Occipital lobe (tissue), 2 donors: ENCODE measurements around the gene INTS13. TPM values are rescaled to one million over a fixed set of nuclear protein-coding genes. Genes with fewer than 3 reads are reported as not detected.
"Not testable (repeated sequence)": the region's sequence is repeated elsewhere in the genome, so short reads cannot be mapped to it uniquely, and the experiment has no call there.

ENCODE experiments used
- DNase-seq: peaks from one replicate; lab custom pipeline; 2025; lab: John Stamatoyannopoulos, UW
- total RNA-seq: library from RNA; depleted of rRNA; stranded (reverse); fragments of >200 nt; gene quantifications from one replicate; pipeline ENCODE4 v1.2.3, GENCODE V29; 2014

Gene INTS13
- total RNA-seq, 1 donor from 2014 or later, result 29.0 TPM

DNA sequence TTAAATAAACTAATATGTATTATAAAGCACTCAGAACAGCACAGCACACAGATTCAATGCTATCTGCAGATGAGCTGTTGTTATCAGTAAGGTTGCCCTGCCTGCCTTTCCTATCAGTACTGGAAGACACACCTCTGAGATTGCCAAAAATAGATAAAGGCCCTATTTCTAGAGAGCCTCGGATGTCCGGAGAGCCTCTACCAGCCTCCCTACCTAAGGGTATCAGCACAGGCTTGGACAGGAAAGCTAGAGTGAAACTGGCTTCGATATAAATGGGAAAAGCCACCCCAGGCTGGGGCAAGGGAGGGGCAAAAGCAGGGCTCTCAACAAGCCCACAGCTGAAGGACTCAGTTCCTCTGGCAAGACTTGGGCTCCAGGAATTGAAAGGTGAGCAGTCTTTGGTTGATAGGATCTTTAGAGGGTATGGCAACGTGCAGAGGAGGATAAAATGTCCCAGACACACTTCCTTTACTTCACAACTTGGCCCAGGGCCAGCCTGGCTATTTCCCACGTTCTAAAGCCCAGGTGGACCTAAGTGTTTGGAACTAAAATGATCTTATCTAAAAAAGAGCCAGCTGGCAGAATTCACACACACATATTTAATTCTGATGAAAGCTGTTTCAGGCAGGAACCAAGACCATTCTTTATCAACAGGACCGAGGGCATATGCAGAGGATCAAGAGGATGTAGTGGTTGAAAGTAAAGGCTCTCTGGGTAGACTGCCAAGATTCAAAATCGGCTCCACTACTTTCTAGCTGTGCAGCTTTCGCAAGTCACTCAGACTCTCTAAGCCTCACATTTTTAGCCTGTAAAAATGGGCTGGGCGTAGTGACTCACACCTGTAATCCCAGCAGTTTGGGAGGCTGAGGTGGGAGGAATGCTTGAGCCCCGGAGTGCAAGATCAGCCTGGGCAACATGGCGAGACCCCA, 67.0 kb downstream of the INTS13 start:
- no peak for DNase-seq

DNA sequence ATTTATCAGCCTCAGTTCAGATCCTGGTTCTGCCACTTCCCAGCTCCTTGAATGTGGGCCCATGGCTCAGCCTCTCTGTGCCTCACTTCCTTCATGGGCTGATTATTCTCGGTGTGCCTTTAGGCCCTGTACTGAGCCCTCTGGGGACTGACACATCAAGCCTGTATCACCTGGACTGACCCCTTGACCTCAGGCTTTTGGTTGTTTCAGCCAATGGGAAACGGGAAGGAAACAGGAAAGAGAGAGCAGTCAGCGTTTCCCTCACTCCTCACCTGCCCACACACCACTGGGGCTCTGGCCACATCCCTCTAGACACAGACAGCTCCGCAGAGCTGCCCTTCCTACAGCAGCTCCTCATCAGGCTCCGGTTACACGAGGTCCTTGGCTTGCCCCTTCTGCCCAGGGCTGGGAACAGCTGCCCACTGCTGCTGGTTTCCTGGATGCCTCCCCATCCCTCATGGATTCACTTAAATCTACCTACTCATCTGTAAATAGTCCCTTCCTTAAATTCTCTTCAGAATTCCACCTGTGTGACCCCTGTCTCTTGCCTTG, 67.8 kb downstream of the INTS13 start:
- DNase-seq, result no peak

DNA sequence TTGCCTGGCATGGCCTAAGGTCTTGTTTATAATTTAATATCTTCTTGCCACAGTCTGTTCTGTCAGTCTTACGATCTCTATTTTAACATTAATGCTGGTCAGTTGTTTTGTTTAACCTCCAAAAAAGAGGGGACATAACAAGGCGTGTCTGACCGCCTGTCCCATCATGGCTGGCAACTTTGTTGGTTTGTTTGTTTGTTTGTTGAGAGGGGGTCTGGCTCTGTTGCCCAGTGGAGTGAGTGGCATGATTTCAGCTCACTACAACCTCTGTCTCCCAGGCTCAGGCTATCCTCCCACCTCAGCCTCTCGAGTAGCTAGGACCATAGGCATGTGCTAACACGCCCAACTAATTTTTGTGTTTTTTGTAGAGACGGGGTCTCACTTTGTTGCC, 68.7 kb downstream of the INTS13 start:
- no peak for DNase-seq

DNA sequence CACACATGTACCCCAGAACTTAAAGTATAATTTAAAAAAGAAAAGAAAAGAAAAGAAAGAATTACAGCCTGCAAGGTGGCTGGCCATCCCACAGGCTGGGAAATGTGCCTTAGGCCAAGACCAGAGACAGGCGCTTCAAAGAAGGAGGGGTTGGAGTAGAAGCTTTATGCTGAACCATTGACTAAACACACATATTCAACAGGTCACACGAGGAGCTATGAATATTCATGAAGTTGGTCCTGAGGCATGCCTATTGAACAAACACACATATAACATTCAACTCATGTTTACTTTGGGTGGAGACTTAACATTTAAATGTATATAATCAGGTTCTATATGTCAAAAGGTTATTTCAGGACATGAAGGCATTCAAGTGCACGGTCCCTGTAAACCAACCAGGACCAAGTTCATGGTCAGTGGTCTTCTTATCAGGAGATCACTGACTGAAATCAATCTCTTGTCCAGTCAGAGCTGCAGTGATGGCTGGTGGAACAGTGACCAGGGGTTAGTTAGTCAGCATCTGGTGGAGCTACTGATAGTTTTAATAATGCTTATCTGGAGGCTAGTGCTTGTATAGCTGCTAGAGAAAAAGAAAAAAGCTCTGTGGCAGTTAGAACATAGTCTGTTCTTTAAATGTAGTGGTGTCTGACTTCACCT, 69.2 kb downstream of the INTS13 start:
- DNase-seq, result no peak

DNA sequence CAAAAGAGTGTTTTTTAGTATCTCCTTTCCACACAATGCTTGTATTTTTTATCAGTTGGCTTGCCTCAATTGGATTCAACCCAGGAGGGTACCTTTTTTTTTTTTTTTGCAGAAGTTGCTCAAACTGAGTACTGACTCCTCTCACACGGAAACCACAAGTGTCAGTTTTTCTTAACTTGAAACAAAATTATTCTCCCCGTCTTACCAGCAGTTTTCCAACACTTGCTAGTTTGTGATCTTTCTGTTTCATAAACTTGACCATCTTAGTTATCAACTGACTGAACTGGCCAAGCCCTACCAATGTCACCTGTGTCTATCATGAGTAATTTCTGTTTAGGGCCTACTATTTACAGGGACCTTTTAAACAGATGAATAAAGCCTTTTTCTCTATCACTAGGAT, 70.7 kb downstream of the INTS13 start:
- no peak for DNase-seq

DNA sequence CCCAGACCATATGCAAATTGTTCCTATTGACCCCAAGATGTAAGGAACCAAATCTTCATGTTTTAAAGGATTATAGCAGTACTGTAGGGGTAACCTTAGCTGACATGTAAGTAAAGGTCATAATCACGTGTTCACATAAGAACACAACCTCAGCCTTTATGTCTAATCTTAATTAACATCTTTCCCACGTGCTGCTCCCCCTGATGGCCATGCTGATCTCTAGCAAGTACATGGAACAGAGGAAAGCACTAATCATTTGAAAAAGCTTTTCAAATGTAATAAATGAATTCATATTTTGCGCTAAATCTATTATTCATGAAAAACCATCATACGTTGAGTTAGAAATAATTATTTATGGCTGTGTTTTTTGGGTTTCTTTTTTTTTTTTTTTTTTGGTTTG, 74.3 kb downstream of the INTS13 start:
- no peak for DNase-seq

DNA sequence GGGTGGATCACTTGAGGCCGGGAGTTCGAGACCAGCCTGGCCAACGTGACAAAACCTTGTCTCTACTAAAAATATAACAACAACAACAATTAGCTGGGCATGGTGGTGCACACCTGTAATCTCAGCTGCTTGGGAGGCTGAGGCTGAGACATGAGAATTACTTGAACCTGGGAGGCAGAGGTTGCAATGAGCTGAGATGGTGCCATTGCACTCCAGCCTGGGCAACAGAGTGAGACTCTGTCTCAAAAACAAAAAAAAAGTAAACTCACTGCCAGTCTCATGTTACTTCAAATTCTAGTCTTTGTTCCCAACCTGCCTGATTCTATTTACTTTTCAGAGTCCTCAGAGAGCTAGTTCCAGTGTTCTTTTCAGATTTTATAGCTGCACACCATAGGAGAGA, 75.0 kb downstream of the INTS13 start:
- not testable (repeated sequence) for DNase-seq

DNA sequence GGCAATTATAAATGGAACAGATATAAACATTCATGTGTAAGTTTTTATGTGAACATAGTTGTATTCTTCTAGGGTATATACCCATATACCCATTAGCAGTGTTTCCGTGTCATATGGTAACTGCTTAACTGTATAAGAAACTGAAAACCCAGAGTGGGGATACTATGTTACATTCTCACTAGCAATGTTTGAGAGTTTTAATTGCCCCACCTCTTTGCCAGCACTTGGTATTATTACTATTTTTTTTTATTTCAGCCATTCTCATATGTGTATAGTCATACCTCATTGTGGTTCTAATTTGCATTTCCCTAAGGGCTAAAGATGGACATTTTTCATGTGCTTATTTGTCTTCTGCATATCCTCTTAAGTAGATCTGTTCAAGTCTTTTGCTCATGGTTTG, 76.1 kb downstream of the INTS13 start:
- DNase-seq, result no peak

DNA sequence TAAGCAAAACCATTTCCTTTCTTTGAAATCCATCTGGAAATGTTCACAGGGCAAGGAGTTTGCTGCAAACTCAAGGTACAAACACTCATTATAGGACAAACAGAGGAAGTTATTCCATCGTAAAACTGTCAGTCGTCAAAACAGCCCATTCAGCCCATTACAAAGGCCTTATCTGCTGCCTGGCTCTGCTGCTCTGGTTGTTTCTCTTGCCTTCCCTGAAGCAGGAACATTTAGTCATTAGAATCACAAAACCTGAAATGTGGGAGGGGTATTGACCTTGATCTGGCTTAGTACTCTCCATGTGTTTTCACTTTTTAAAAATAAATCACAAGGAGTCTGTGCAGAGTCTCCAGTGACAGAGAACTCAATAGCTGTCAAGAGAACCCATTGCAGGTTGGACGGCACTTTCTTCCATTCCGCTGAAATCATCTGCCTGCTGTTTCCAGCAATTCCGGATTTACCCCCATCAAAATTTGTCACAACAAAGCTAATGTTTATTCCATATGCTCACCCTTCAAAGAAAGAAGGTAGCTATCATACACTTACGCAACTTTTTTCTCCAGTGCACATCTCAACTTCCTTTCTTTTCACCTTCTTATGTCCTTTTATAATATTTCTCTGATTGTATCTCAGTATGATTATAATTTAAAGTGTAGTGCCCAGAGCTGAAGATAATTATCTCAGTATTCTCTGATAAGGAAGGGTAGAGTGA, 80.2 kb downstream of the INTS13 start:
- DNase-seq, result no peak

DNA sequence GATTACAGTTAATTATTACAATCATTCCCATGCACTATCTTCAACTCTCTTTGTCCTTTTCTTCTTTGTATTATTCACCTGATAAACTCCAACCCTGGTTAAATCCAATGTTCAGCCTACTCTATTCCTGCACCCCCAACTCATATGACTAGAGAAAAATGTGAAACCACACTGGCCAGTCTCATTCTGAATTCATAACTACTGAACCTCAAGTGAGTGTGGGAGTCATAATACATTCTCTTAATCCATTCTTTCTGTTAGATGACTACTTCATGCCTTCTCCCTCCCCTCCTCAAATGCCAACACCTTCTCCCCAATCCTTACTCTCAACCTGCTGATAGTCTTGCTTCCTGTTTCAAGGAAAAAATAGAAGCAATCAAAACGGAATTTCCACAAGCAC, 82.4 kb downstream of the INTS13 start:
- no peak for DNase-seq

Other genes starting within 250 kb of the INTS13 start
- 31.0 TPM for gene ITPR2, start 104.8 kb downstream of the INTS13 start, total RNA-seq
- gene FGFR1OP2, start 489 bp upstream of the INTS13 start, total RNA-seq, result 52.4 TPM
- 75.8 TPM for gene TM7SF3, start 76.4 kb upstream of the INTS13 start, total RNA-seq
- gene MED21, start 84.6 kb upstream of the INTS13 start, total RNA-seq, result 151 TPM
- not detected for gene C12orf71, start 144.6 kb upstream of the INTS13 start, total RNA-seq